ENCODE measurements around the gene SPHKAP.
"Not testable (repeated sequence)": the region's sequence is repeated elsewhere in the genome, so short reads cannot be mapped to it uniquely, and the experiment has no call there.

Gene SPHKAP

GRCh38 chr2:228102949-228103348 is 78.5 kb downstream of the SPHKAP start:
- DNase-seq, result no peak

DNA sequence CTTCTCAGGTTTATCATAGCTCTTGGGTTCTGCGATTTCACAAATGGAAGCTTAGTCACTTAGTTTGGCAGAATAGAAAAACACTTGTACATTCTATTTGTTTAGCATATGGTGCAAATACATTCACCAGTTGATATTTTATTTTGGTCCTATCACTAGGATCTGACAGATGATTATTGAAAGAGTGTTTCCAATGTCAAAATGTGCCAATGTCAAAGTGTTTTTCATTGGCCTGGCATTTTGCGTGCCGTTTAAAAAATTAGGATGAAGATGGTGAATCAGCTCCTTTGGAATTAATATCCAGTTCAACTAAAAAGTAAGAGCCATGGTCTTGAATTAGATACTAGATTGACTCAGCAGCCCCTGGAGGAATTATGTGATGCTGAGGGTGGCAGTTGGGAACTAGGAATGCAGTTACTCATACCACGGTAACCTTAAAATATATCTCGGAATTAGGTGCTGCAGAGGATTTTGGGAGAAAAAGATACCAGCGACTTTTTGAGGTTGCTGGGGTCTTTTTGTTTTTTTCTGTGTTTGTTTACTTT is 87.0 kb downstream of the SPHKAP start:
- DNase-seq, result no peak

DNA sequence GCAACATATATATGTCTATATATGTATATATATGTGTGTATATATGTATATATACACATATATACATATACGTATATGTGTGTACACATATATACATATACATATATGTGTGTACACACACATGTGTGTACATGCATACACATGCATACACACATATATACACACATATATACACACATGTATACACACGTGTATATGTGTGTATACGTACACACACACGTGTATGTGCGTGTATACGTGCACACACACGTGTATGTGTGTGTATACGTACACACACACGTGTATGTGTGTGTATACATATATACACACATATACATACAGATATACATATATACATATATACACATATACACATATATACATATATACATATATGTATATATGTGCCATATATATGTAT is 89.4 kb downstream of the SPHKAP start:
- no peak for DNase-seq

GRCh38 chr2:228086561-228086960 is 94.9 kb downstream of the SPHKAP start:
- DNase-seq, result no peak

GRCh38 chr2:228084717-228085116 is 96.8 kb downstream of the SPHKAP start:
- no peak for DNase-seq

DNA sequence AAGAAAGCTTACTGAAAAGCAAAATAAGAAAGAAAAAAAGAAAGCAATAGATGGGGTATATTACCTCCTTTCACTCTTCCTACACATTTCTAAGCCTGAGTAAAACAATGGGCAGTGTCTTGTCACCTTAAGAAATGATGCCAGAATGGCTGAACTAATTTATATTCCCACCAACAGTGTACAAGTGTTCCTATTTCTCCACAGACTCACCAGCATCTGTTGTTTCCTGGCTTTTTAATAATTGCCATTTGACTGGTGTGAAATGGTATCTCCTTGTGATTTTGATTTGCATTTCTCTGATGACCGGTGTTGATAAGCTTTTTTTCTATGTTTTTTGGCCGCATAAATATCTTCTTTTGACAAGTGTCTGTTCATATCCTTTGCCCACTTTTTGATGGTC is 98.4 kb downstream of the SPHKAP start:
- DNase-seq, result no peak

GRCh38 chr2:228082571-228082970 is 98.9 kb downstream of the SPHKAP start:
- no peak for DNase-seq

DNA sequence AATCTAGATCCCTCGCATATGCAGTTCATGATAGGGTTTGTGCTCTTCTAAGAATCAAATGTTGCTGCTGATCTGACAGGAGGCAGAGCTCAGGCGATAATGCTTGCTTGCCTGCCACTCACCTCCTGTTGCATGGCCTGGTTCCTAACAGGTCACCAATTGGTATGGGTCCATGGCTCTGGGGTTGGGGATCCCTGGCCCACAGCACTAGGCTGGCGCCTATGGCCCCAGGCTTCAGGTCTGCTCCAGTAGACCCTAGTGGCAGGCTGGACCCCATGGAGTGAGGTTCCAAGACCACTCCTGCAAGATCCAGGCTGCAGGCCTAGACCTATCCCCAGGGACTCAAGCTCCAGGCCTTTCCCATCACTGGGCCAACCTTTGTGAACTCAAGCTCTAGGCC is 102.3 kb downstream of the SPHKAP start:
- no peak for DNase-seq

DNA sequence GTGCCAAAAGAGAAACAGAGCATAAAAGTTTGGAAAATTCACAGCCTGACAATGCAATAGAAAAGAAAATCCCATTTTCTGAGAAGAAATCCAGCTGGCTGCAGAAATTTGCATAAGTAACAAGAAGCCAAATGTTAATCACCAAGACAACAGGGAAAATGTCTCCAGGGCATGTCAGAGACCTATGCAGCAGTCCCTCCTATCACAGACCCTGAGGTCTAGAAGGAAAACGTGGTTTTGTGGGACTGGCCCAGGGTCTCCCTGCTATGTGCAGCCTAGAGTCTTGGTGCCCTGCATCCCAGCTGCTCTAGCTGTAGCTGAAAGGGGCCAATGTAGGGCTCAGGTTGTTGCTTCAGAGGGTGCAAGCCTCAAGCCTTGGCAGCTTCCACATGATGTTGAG is 104.8 kb downstream of the SPHKAP start:
- not testable (repeated sequence) for DNase-seq

DNA sequence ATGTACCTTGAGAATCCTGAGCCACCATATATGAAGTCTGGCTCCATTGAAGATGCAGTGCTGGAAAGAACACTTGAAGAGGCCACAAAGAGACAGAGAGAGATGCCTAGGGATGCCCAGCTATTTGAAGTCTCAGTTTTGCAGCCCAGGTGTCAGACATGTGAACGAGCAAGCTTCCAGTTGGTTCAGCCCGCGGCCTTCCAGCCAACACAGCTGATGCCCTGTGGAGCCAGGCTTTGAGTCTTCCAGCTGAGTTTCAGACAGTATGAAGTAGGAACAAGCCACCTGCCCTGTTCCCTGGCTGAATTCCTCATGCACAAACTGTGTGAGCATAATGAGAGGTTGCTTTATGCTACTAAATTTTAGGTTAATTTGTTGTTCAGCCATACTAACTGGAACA is 108.8 kb downstream of the SPHKAP start:
- DNase-seq, result no peak

DNA sequence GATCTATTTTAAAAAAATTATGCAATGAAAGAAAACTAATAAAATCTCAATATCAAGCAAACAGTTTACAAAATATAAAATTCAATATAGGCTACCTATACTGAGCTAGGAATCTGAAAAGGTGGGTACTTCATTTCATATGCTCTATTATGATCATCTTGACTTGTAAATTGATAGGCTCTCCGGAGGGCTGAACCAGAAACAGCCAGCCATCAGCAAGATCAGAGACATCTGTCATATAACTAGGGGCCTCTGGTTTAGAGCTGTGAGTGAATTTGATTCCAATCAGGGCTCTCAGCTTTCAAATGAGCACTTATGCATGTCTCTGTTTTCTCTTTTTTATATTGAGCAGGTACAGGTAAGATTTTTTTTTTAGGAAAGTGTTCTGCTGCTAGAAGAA is 114.2 kb downstream of the SPHKAP start:
- DNase-seq, result no peak

DNA sequence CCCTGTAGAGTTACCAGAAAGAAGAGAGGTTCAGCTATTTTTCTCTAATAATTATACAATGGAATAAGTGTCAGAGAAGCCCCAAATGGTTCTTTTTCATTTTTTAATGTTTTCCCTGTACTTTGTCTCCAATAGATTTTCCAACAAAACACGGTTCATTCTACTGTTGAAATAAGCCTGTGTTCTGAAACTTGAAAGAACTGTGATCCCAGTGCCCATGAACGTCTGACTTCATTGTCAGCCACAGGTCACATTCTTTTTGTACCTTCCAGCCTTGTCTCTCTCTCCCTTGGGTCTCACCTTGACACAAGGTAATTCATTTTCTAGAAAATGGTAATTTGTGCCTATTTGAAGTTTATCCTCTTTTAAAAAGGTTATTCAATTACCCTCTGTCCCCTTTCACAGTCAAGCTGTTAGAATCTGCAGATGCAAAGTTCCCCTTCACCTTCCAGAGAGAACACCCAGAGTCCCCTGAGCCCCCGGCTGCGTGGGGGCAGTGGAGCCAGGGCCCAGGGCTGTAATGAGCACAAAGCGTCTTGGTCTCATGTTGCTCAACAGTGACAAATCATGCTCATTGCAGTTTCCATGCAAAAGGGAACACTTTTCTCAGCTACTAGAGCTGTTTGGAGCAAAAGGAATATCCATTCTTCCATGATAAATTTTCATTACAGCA is 115.2 kb downstream of the SPHKAP start:
- no peak for DNase-seq

DNA sequence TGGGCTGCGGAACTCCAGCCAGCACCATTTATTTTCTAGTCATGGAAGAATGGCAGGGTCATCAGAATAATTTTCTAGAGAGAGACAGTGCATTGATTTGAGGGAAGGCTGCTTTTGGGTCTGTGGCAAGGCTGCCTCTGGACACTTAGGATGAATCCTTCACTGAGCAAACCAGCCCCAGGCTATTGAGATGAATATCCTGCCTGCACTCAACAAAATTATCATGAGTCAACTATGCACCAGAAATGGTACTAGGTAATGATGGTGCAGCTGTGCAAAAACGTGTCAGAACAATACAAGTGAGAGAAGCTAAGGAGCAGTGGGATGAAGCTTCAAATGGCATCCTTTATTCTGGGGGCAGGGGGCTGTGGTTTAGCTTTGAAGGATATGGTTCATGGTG is 115.8 kb downstream of the SPHKAP start:
- DNase-seq, result no peak

- no peak for DNase-seq
These were observed 116.6 kb downstream of the SPHKAP start for GRCh38 chr2:228064796-228065315.

DNA sequence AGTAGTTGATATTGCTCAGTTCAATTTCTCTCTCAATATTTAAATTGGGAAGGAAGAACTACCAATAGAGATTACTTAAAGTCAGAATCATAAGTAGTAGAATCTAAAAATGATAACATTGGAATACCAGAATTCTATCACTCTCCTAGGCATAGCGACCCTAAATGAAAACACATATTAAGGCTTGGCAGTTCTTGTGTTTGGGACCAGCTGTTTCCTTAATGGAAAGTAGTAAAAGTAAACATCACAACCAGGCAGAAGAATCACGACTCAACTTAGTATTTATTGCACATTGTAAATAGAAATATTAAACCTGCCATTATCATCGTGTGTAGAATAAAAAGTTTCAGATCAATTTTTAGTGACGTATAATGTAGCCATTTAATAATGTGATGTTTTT is 117.5 kb downstream of the SPHKAP start:
- DNase-seq, result no peak

GRCh38 chr2:228063558-228063957 is 117.9 kb downstream of the SPHKAP start:
- DNase-seq, result no peak

DNA sequence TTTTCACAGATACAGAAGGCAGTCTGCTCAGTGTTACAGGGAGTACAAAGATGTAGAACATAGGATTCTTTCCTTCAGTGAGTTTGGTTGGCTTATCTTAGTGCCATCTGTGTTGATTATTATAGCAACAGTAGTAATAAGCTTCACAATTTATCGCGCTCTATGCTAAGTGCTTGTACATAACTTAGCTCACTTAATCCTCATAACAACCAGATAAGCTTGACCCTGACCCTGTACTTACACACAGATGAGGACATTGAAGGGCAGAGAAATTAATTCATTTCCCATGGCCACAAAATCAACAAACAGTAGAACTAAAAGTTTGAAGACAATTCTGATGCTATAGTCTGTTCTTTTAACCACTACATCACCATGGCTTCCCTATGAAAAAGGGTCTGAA is 121.8 kb downstream of the SPHKAP start:
- no peak for DNase-seq

GRCh38 chr2:228056293-228057097 is 125.0 kb downstream of the SPHKAP start:
- no peak for DNase-seq

GRCh38 chr2:228048838-228049490 is 132.5 kb downstream of the SPHKAP start:
- no peak for DNase-seq

DNA sequence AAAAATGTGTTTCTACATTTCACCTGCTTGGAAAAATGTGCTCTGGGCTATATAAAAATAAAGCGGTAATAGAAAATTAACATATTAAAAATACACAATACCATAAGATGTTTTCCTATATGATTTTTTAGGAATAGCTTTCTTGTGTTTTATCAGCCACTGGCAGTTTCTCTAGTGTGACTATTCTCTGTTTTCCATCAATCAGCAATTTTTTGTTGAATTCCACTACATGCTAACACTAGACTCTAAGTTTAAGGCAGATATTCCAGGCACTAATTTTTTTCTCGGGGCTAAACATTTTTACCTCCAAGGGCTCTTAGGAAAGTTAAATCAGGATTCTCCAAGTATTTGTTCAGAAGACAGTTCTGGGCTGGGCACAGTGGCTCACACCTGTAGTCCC is 140.5 kb downstream of the SPHKAP start:
- no peak for DNase-seq

DNA sequence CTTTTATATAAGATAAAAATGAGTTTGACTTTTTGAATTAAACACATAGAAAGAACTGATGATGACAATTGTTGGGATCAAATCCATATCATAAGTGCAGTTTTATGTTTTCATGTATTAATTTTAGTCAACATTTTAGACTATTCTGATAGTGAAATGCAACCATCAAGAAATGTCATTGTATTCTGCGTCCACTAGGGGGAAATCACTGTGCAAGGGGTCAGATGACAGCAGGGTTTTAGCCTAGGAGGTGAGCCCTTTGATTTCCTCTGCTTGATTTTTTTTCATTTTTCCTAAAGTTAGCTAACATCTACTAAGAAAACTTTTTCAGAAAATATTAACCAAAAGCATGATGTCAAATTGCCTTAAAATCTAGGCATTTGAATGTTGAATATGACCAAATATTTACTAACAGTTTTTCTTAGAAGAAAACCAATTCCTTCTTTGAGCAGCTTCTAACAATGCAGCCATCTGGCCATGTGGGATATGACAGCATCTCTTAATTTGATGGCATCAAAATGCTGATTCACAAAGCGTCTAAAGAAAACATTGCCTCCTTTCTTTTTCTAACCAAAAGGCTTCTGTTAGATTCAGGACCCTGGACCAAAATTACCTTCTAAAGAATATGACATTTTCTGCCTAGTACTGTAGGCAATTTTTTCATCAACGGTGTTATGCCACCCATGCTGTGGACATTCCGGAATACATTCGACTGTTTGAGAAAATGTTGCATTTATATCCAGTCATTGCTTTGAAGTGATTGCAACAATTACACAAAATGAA is 141.5 kb downstream of the SPHKAP start:
- DNase-seq, result no peak

- DNase-seq, result no peak
These were observed 142.5 kb downstream of the SPHKAP start for GRCh38 chr2:228038967-228039366.

GRCh38 chr2:228037915-228038314 is 143.6 kb downstream of the SPHKAP start:
- DNase-seq, result no peak

Measured in GOT3 (cell line).